DOHH2 (cell line): Measurements from ENCODE around the gene ARFIP2.

ENCODE experiments used
- EZH2phosphoT487 ChIP-seq: fragments of 200-600 bp; sonication (generic); IDR thresholded peaks from 2 replicates; pipeline ENCODE4 v1.6.1; 2017; ENCODE audit warnings: borderline replicate concordance, mild to moderate bottlenecking, antibody characterized with exemption, low read length, moderate library complexity, mixed read lengths
- TF ChIP-seq, protein P1 (sequence below): fragments of 200-600 bp; sonication (generic); IDR thresholded peaks from one replicate; pipeline ENCODE4 v1.5.1; 2014; ENCODE audit warnings: antibody characterized with exemption, mild to moderate bottlenecking, low read depth, low read length; ENCODE audit not compliant: poor library complexity, severe bottlenecking

GRCh38 chr11:6437423-6437822, 43.7 kb downstream of the ARFIP2 start:
- TF ChIP-seq, protein P1, sequence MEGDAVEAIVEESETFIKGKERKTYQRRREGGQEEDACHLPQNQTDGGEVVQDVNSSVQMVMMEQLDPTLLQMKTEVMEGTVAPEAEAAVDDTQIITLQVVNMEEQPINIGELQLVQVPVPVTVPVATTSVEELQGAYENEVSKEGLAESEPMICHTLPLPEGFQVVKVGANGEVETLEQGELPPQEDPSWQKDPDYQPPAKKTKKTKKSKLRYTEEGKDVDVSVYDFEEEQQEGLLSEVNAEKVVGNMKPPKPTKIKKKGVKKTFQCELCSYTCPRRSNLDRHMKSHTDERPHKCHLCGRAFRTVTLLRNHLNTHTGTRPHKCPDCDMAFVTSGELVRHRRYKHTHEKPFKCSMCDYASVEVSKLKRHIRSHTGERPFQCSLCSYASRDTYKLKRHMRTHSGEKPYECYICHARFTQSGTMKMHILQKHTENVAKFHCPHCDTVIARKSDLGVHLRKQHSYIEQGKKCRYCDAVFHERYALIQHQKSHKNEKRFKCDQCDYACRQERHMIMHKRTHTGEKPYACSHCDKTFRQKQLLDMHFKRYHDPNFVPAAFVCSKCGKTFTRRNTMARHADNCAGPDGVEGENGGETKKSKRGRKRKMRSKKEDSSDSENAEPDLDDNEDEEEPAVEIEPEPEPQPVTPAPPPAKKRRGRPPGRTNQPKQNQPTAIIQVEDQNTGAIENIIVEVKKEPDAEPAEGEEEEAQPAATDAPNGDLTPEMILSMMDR: no peak
- no peak for TF ChIP-seq EZH2phosphoT487
